ENCODE results near the gene DNASE1. TPM values are rescaled to one million over a fixed set of nuclear protein-coding genes. Genes with fewer than 3 reads are reported as not detected.

DNASE1 gene
- polyA plus RNA-seq, 1 of the 3 experiments (the other 2 are of a cell fraction), result 19.8 TPM

DNA sequence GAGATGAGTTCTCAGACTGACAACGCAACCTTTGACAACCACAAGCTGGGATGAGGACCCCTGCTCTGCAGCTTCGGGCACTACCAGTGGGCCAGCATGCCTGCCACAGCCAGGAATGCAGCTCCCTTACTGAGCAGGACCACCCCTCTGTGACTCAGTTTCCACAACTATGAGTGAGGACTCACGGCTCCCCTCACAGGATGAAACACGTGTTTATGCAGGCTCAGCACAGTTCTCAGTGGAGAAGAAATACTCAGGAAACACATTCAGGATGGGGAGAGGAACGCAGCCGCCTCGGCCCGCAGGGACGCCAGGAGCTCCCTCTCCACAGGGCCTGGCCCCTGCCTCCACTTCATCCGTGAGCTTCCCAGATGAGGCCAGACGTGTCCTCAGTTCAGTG lies 14.1 kb downstream of the DNASE1 start:
- no peak for DNase-seq
- CTCF ChIA-PET, result interaction anchor here (1.2 kb wide), 1 partner anchor 23 kb away, joined by 4 read pairs; no protein-coding TSS in a partner anchor
- POLR2A ChIA-PET, result no interaction called here

DNA sequence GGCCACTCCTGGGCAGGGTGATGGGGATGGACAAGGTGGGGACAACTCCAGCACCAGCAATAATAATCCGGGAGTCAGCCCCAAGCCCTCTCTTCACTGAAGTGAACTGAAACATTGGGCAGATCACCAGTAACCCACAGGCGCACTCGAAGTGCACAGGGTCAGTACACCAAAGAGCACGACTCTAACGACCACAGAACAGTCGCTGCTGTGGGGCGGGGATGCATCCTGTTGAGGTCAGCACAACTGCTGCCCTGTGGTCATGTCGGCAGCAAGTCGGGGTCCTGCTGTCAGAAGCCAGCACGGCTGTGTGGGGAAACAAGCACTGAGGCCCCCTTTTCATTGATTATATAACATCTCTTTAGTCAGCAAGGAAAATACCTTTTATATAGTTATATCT lies 14.6 kb downstream of the DNASE1 start:
- Histone ChIP-seq H3K9me2 (no peaks in the 10 kb centered on the region), H3K4me2 (no peak overlapping the region), H3K27ac (ENCODE audit: low read depth in 2 of 2, low read length in 1 of 2) (no peak overlapping the region), H3K9ac (no peak overlapping the region), H3K36me3 (replicated peaks in 1 of 2; ENCODE audit: control insufficient read depth in 1 of 2, insufficient read depth in 2 of 2, low read length in 1 of 2) (peaks cover 20 to 43% of the 10 kb centered on the region in 2 experiments), H3K9me3 (no peaks in the 10 kb centered on the region), H3K27me3 (ENCODE audit: insufficient read depth) (no peaks in the 10 kb centered on the region), H3K4me3 (ENCODE audit: low read depth in 2 of 2, low read length in 1 of 2) (no peak overlapping the region), H3K4me1 (ENCODE audit: control insufficient read depth in 1 of 2, insufficient read depth in 2 of 2, low read depth in 1 of 2, low read length in 1 of 2) (no peaks in the 10 kb centered on the region), H2AFZ (ENCODE audit: low read depth) (no peak overlapping the region), H3F3A (replicated peaks; ENCODE audit: insufficient read depth) (no peaks in the 10 kb centered on the region), H4K20me1 (ENCODE audit: insufficient read depth) (no peaks in the 10 kb centered on the region), H3K79me2 (ENCODE audit: insufficient read depth) (no peaks in the 10 kb centered on the region)
- no peak for TF ChIP-seq ELF1 (IDR thresholded peaks at IDR 0.05)
- TF ChIP-seq FOSL2 (IDR thresholded peaks at IDR 0.05; ENCODE audit: borderline replicate concordance, low read depth), result no peak
- no peak for TF ChIP-seq TCF12 (IDR thresholded peaks at IDR 0.05)
- TF ChIP-seq SMC3 (IDR thresholded peaks at IDR 0.05; ENCODE audit: low read depth, low read length), result no peak
- TF ChIP-seq PBX3 (IDR thresholded peaks at IDR 0.05), result no peak
- TF ChIP-seq GABPA (IDR thresholded peaks at IDR 0.05; ENCODE audit: low read depth), result no peak
- TF ChIP-seq TEAD4 (IDR thresholded peaks at IDR 0.05; ENCODE audit: borderline replicate concordance, insufficient read depth), result no peak
- no peak for TF ChIP-seq FOXM1 (IDR thresholded peaks at IDR 0.05; ENCODE audit: low read depth)
- no peak for TF ChIP-seq RAD21 (IDR thresholded peaks at IDR 0.05; ENCODE audit: low read length)
- TF ChIP-seq, protein P1, sequence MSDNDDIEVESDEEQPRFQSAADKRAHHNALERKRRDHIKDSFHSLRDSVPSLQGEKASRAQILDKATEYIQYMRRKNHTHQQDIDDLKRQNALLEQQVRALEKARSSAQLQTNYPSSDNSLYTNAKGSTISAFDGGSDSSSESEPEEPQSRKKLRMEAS (IDR thresholded peaks at IDR 0.05; ENCODE audit: low read depth), result no peak
- TF ChIP-seq, protein P2, sequence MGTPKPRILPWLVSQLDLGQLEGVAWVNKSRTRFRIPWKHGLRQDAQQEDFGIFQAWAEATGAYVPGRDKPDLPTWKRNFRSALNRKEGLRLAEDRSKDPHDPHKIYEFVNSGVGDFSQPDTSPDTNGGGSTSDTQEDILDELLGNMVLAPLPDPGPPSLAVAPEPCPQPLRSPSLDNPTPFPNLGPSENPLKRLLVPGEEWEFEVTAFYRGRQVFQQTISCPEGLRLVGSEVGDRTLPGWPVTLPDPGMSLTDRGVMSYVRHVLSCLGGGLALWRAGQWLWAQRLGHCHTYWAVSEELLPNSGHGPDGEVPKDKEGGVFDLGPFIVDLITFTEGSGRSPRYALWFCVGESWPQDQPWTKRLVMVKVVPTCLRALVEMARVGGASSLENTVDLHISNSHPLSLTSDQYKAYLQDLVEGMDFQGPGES (IDR thresholded peaks at IDR 0.05; ENCODE audit: low read depth, low read length), result no peak
- no peak for TF ChIP-seq POLR2AphosphoS5 (IDR thresholded peaks at IDR 0.05; ENCODE audit: low read depth, low read length)
- ChIA-PET CTCF (interaction anchor here (1.2 kb wide), 1 partner anchor 22 kb away, joined by 4 read pairs; no protein-coding TSS in a partner anchor), POLR2A (no interaction called here)
- DNase-seq, result no peak
- 98% methylated on average over 5 of the region's 10 CpGs for WGBS (ENCODE audit: low lambda C conversion rate)

More for the DNA sequence above, 14.1 kb downstream of the DNASE1 start:
- Histone ChIP-seq H3K9me2 (no peaks in the 10 kb centered on the region), H2AFZ (ENCODE audit: low read depth) (no peak overlapping the region), H3F3A (replicated peaks; ENCODE audit: insufficient read depth) (no peaks in the 10 kb centered on the region), H3K4me2 (no peak overlapping the region), H3K36me3 (replicated peaks in 1 of 2; ENCODE audit: control insufficient read depth in 1 of 2, insufficient read depth in 2 of 2, low read length in 1 of 2) (peaks cover 16 to 44% of the 10 kb centered on the region in 2 experiments), H3K27me3 (ENCODE audit: insufficient read depth) (no peaks in the 10 kb centered on the region), H3K4me3 (ENCODE audit: low read depth in 2 of 2, low read length in 1 of 2) (no peak overlapping the region), H3K79me2 (ENCODE audit: insufficient read depth) (no peaks in the 10 kb centered on the region), H3K9me3 (no peaks in the 10 kb centered on the region), H3K9ac (no peak overlapping the region), H4K20me1 (ENCODE audit: insufficient read depth) (no peaks in the 10 kb centered on the region), H3K4me1 (ENCODE audit: control insufficient read depth in 1 of 2, insufficient read depth in 2 of 2, low read depth in 1 of 2, low read length in 1 of 2) (no peaks in the 10 kb centered on the region), H3K27ac (ENCODE audit: low read depth in 2 of 2, low read length in 1 of 2) (no peak overlapping the region)
- WGBS (ENCODE audit: low lambda C conversion rate), result 90% methylated on average over 6 of the region's 11 CpGs
- no peak for TF ChIP-seq FOXJ3 (CRISPR knock-in tag; IDR thresholded peaks at IDR 0.05)
- TF ChIP-seq MXI1 (IDR thresholded peaks at IDR 0.05; ENCODE audit: low read depth, low read length), result no peak
- TF ChIP-seq USF1 (IDR thresholded peaks at IDR 0.05; ENCODE audit: borderline replicate concordance, low read depth), result no peak
- no peak for TF ChIP-seq TEAD4 (IDR thresholded peaks at IDR 0.05; ENCODE audit: borderline replicate concordance, insufficient read depth)
- TF ChIP-seq SMC3 (IDR thresholded peaks at IDR 0.05; ENCODE audit: low read depth, low read length), result no peak
- no peak for TF ChIP-seq USF2 (IDR thresholded peaks at IDR 0.05; ENCODE audit: borderline replicate concordance, low read depth, low read length)
- no peak for TF ChIP-seq EZH2phosphoT487 (IDR thresholded peaks at IDR 0.05; ENCODE audit: borderline replicate concordance, low read depth)

Data from SK-N-SH (cell line).